NB4 (cell line): Measurements from ENCODE around the gene PDE9A.

Experiments
- DNase-seq: peaks from one replicate; pipeline ENCODE4 v3.0.0; 2010; ENCODE audit warnings: low read depth
- H3K4me3 ChIP-seq: one replicate; pipeline ENCODE4 v1.5.1; 2011; ENCODE audit warnings: mild to moderate bottlenecking, low read depth, low read length, moderate library complexity
- MYC ChIP-seq: IDR thresholded peaks from 2 replicates; pipeline ENCODE4 v1.6.1; 2011; ENCODE audit warnings: low read depth, low read length
- POLR2A ChIP-seq: IDR thresholded peaks from 2 replicates; pipeline ENCODE4 v1.6.1; 2011; ENCODE audit warnings: mild to moderate bottlenecking; ENCODE audit not compliant: insufficient read length; ENCODE audit errors: extremely low read depth
- TF ChIP-seq, protein P1 (sequence below): IDR thresholded peaks from one replicate; pipeline ENCODE4 v1.5.1; 2012; ENCODE audit warnings: low read depth, low read length
- TF ChIP-seq, protein P2 (sequence below): IDR thresholded peaks from 2 replicates; pipeline ENCODE4 v1.6.1; 2011; ENCODE audit warnings: low read depth, low read length

PDE9A gene

DNA sequence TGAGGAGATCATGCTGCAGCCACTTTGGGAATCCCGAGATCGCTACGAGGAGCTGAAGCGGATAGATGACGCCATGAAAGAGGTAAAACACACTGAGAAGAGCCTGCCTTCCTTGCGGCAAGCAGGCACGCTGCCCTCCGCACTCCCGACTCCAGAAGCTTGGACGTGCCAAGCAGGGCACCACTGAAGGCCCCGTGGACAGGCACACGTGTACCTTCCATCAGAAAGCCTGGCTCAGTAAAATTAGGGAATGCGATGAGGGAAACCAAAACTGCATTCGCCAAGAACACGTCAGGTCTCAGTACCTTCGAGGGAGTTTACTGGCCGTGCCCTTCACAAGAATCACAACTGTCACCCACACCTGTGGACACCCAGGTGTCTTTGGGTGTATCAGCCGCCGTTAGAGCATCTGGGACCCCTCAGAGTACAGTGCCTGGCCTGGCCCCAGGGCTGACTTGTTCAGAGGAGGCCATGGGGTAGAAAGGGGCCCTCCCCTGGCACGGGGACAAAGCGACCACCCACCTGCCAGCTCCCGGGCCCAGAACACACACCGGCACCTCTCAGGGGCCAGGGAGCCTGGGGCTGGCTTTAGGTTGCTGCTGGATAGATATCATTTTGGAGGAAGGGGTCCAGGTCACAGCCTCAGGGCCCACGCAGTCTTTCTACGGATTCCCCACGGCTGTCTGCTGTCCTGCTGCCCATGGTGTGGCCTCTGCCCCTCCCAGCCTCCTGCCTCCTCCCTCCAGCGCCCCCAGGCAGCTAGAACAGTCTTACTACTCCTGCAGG, 117.5 kb downstream of the PDE9A start:
- no peak overlapping the region for H3K4me3 ChIP-seq
- no peak for TF ChIP-seq MYC
- TF ChIP-seq, protein P1, sequence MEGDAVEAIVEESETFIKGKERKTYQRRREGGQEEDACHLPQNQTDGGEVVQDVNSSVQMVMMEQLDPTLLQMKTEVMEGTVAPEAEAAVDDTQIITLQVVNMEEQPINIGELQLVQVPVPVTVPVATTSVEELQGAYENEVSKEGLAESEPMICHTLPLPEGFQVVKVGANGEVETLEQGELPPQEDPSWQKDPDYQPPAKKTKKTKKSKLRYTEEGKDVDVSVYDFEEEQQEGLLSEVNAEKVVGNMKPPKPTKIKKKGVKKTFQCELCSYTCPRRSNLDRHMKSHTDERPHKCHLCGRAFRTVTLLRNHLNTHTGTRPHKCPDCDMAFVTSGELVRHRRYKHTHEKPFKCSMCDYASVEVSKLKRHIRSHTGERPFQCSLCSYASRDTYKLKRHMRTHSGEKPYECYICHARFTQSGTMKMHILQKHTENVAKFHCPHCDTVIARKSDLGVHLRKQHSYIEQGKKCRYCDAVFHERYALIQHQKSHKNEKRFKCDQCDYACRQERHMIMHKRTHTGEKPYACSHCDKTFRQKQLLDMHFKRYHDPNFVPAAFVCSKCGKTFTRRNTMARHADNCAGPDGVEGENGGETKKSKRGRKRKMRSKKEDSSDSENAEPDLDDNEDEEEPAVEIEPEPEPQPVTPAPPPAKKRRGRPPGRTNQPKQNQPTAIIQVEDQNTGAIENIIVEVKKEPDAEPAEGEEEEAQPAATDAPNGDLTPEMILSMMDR, result no peak
- no peak for TF ChIP-seq POLR2A
- TF ChIP-seq, protein P2, sequence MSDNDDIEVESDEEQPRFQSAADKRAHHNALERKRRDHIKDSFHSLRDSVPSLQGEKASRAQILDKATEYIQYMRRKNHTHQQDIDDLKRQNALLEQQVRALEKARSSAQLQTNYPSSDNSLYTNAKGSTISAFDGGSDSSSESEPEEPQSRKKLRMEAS, result no peak
- no peak for DNase-seq

GRCh38 chr21:42771503-42771805, 118.0 kb downstream of the PDE9A start:
- no peak for TF ChIP-seq POLR2A
- TF ChIP-seq, protein P2, result no peak
- TF ChIP-seq MYC, result no peak
- TF ChIP-seq, protein P1, result no peak
- DNase-seq, result no peak
- H3K4me3 ChIP-seq, result no peak overlapping the region

DNA sequence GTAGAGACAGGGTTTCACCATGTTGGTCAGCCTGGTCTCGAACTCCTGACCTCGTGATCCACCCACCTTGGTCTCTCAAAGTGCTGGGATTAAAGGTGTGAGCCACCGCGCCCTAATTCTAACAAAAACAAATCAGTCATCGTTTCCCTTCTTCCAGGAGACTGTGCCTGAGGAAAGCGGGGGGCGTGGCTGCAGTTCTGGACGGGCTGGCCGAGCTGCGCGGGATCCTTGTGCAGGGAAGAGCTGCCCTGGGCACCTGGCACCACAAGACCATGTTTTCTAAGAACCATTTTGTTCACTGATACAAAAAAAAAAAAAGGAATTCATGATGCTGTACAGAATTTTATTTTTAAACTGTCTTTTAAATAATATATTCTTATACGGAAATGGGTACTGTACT, 121.7 kb downstream of the PDE9A start:
- TF ChIP-seq, protein P1, result no peak
- no peak for TF ChIP-seq POLR2A
- no peak for TF ChIP-seq MYC
- TF ChIP-seq, protein P2, result no peak
- no peak for DNase-seq
- no peak overlapping the region for H3K4me3 ChIP-seq

DNA sequence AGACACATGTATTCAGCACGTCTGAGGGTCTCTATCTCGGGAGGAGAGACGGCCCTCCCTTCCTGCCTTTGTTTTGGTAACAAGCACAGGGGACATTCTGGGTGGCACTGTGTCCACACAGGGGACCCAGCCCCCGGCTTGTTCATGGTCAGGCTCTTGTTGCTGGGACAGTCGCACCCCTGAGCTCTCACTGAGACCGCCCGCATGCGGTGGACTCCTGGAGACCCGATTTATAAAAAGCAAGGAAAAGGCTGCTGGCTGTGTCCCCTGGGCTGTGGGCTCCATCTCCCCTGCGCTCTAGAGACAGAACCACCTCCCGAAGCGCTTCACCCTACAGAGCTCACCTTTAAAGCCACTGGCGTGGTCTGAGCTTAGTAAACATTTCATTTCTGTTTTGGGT, 122.5 kb downstream of the PDE9A start:
- DNase-seq, result no peak
- H3K4me3 ChIP-seq, result no peak overlapping the region
- TF ChIP-seq MYC, result no peak
- TF ChIP-seq, protein P2, result no peak
- TF ChIP-seq POLR2A, result no peak
- TF ChIP-seq, protein P1, result no peak

- H3K4me3 ChIP-seq, result no peak overlapping the region
- no peak for TF ChIP-seq MYC
- TF ChIP-seq, protein P1, result no peak
- TF ChIP-seq, protein P2, result no peak
- no peak for DNase-seq
Observed at GRCh38 chr21:42777064-42777756, 123.8 kb downstream of the PDE9A start.
